Activated gamma-delta T cell treated with anti-CD3 and anti-CD28 coated beads, Interleukin-2, amount 50 U/mL, for 16 hours (primary cell): ENCODE results near the gene PPM1H.
"Not testable (repeated sequence)": the region's sequence is repeated elsewhere in the genome, so short reads cannot be mapped to it uniquely, and the experiment has no call there.

Source experiments
- DNase-seq: peaks from one replicate; pipeline ENCODE4 v3.0.0-alpha.2; 2020; ENCODE audit warnings: low read depth

Gene PPM1H

GRCh38 chr12:62934799-62935674 lies at the start of gene PPM1H:
Gene PPM1H, minus strand, starts transcription at chr12:62935150. Its CDS starts 414 bp downstream, at chr12:62934736.
- DNase-seq, result no peak

GRCh38 chr12:62983594-62983993 lies 48.6 kb upstream of the PPM1H start:
- no peak for DNase-seq

GRCh38 chr12:62978768-62979167 lies 43.8 kb upstream of the PPM1H start:
- no peak for DNase-seq

GRCh38 chr12:62977883-62978282 lies 42.9 kb upstream of the PPM1H start:
- DNase-seq, result no peak

GRCh38 chr12:62977418-62977817 lies 42.5 kb upstream of the PPM1H start:
- DNase-seq, result no peak

- no peak for DNase-seq
These were observed 41.2 kb upstream of the PPM1H start for GRCh38 chr12:62976110-62976662.

GRCh38 chr12:62971769-62972525 lies 37.0 kb upstream of the PPM1H start:
- no peak for DNase-seq

- no peak for DNase-seq
These were observed 34.7 kb upstream of the PPM1H start for GRCh38 chr12:62969695-62970094.

GRCh38 chr12:62967701-62968100 lies 32.8 kb upstream of the PPM1H start:
- DNase-seq, result no peak

- DNase-seq, result no peak
These were observed 32.1 kb upstream of the PPM1H start for GRCh38 chr12:62966990-62967506.

- not testable (repeated sequence) for DNase-seq
These were observed 31.6 kb upstream of the PPM1H start for GRCh38 chr12:62966446-62966989.

- not testable (repeated sequence) for DNase-seq
These were observed 30.8 kb upstream of the PPM1H start for GRCh38 chr12:62965700-62966099.

GRCh38 chr12:62965242-62965641 lies 30.3 kb upstream of the PPM1H start:
- not testable (repeated sequence) for DNase-seq

GRCh38 chr12:62963486-62964041 lies 28.6 kb upstream of the PPM1H start:
- DNase-seq, result no peak

- DNase-seq, result no peak
These were observed 25.4 kb upstream of the PPM1H start for GRCh38 chr12:62960324-62960723.

- no peak for DNase-seq
These were observed 24.8 kb upstream of the PPM1H start for GRCh38 chr12:62959745-62960144.

GRCh38 chr12:62957233-62957953 lies 22.4 kb upstream of the PPM1H start:
- no peak for DNase-seq

- no peak for DNase-seq
These were observed 20.7 kb upstream of the PPM1H start for GRCh38 chr12:62955678-62956077.

GRCh38 chr12:62950317-62950716 lies 15.4 kb upstream of the PPM1H start:
- no peak for DNase-seq

GRCh38 chr12:62948123-62948522 lies 13.2 kb upstream of the PPM1H start:
- no peak for DNase-seq

GRCh38 chr12:62947364-62947763 lies 12.4 kb upstream of the PPM1H start:
- no peak for DNase-seq
